SK-N-MC (cell line): ENCODE results near the gene SLC5A1.

Source experiments
- EZH2 ChIP-seq: fragments of 200-600 bp; sonication (generic); IDR thresholded peaks from one replicate; pipeline ENCODE4 v1.6.1; 2017; ENCODE audit warnings: antibody characterized with exemption
- POLR2AphosphoS5 ChIP-seq: IDR thresholded peaks from 2 replicates; pipeline ENCODE4 v1.6.1; 2012; ENCODE audit warnings: mild to moderate bottlenecking, low read depth, low read length, borderline replicate concordance

DNA sequence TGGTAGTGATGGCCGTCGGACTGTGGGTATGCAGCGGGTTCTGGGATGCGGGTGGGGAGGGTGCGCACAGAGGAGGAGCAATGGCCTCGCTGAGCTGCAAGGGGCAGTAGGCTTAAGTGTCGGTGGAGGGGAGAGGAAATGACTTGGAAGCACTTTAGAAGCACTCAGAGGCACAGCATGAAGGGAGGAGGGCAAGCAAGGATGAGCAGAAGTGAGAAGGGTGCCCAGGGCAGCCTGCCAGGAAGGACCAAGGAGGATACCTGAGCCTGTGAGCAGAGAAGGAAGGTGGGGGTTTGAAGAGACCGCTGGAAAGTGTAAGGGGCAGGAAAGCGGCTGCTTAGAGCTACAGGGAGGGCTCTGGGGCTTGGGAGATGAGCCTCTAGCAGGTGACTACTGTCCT lies 330 bp downstream of the SLC5A1 start:
- TF ChIP-seq EZH2, result no peak
- TF ChIP-seq POLR2AphosphoS5, result no peak
